GM21528 (cell line): ENCODE data around the gene OR8B3.

ENCODE experiments used
- ATAC-seq: cut with Tn5 transposase; IDR thresholded peaks from one replicate; pipeline ENCODE4 v1.9.1; 2021; ENCODE audit warnings: mild to moderate bottlenecking, moderate library complexity; ENCODE audit not compliant: unreplicated experiment, low FRiP score

The OR8B3 gene

DNA sequence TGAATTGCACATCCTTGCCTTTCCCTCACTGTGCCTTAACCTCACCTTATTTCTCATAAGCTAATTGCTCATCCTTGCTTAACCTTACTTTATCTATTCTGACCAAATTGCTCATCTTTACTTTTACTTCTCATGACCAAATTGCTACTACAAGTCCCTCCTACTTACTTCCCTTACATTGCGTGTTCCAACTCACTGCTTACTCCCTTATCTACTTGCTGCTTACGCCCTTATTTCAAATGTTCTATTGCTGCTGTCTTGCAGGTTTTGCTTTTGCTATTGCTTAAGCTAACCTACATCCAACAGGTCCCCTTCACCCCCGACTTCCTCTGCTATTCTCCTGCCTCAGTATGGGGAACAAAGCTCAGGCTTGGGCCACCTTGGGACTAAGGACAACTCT is 22.5 kb downstream of the OR8B3 start:
- no peak for ATAC-seq

DNA sequence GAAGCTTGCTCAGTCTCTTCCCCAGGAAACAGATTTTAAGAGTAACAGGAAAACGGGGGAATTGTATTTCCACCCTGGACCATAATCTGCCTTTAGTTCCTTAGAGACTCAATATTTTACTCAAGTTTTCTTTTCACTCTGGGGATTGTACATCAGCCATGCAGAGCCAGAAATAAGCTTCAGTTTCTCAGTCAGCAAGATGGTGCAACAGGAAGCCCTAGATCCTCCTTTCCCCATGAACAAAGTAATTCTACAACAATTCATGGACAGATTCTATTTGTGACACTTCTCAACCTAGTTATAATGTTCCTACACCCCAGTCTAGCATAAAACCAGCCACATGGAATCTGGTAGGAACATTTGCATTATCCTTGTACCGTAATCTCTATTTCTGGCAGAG is 39.3 kb downstream of the OR8B3 start:
- ATAC-seq, result no peak

DNA sequence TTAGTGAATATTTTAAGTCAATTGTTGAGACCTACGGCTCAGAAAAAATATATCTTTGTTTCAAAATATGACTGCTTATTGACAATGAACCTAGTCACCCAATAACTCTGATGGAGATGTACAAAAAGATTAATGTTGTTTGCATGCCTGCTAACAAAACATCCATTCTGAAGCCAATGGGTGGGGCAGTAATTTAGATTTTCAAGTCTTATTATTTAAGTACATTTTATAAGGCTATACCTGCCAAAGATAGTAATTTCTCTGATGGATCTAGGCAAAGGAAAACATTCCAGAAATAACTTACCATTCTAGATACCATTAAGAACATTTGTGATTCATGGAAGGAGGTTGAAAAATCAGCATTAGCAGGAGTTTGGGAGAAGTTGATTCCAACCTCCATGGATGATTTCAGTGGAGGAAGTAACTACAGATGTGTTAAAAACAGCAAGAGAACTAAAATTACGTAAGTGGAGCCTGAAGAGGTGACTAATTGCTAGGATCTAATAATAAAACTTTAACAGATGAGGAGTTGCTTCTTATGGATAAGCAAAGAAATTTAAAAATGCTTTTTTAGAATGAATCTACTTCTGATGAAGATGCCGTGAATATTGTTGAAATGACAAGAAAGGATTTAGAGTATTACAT is 52.4 kb downstream of the OR8B3 start:
- ATAC-seq, result no peak
